Stimulated activated CD8-positive, alpha-beta memory T cell treated with anti-CD3 and anti-CD28 coated beads, Interleukin-12 subunit alpha, Interleukin-12 subunit beta, amount 100 ng/mL, for 24 hours (primary cell): Measurements from ENCODE around the gene DUSP18.
"Not testable (repeated sequence)": the region's sequence is repeated elsewhere in the genome, so short reads cannot be mapped to it uniquely, and the experiment has no call there.

ENCODE experiments used
- DNase-seq: peaks from one replicate; pipeline ENCODE4 v3.0.0-alpha.2; 2020; ENCODE audit errors: extremely low read depth

Gene DUSP18

DNA sequence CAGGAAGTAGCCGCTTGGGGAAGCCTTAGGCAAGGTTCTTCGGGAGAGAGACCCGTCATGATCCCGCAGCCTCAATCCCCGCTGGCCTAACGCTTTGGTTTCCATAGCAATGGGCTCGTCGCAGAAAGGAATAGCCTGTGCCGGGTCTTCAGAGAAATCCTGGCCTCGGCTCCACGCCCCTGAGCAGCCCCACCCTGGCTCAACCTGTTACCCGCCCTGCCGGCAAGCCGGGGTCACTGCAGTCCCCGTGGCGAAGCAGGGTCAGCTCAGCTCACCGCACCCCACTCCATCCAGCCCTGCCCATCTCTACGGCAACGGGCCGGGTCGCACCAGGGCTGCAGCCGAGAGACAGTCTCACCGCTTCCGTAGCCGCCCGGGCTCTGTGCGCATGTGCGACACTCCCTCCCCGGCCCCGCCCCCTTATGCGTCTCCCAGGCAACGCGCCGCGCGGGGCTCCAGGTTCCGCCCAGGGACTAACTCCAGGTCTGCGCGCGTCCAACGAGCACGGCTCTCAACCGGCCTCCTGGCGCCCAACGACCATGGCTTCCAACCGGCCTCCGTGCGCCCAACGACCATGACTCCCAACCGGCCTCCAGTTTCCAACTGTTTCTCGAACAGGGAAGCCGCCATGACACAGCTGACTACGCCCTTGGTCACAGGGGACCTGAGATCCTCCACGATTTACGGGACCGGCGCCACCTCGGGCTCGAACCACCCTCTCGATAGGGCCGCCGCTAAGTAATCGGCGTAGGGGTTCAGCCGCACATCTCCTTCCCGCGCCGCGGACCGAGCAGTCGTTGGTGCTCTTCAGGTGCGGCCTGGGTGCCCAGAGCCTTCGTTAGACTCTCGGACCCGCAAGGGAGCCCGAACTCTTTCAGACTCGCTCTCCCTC lies at the start of gene DUSP18:
Gene DUSP18, minus strand, starts transcription at position 382 of the 892 bp plus-strand sequence. CDS start 3,872 bp downstream, outside the sequence.
- peak; percentile 76 for DNase-seq

DNA sequence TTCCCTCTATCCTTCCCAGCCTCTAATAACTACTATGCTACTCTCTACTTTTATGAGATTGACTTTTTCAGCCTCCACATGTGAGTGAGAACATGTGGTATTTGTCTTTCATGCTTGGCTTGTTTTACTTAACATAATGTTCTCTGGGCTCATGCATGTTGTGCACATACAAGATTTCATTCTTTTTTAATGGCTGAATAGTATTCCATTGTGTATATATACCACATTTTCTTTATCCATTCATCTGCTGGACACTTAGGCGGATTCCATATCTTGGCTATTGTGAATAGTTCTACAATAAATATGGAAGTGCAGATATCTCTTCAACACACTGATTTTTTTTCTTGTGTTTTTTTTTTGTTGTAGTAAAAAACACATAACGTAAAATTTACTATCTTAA lies 46.4 kb upstream of the DUSP18 start:
- DNase-seq, result no peak

DNA sequence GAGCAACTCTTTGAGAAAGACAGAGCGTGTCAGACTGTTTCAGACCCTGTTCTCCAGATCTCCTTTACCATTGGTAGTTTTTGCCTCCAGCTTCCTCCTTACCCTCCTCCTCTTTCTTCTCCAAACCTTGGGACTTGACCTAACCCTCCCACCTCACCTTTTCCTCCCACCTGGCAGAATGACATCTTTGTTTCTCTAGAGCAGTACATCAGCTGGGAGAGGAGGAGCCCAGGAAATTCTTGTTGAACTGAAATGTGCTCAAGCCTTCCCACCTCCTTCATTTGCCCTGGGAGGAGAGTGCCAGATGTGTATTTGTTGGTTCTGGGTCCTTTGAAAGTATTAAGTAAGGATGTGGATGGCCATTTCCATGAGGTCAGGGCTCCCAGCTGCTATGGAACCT lies 44.4 kb upstream of the DUSP18 start:
- no peak for DNase-seq

DNA sequence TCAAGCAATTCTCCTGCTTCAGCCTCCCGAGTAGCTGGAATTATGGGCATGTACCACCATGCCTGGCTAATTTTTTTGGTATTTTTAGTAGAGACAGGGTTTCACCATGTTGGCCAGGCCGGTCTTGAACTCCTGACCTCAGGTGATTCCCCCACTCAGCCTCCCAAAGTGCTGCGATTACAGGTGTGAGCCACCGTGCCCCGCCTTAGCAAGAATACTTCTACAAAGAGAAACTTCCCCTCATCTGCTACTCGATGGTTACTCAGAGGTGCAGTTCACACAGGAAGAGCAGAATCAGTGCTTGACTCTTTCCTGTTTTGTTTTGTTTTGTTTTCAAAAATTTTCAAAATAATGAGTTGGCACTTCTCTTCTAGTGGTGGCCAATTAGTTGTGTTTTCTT lies 42.3 kb upstream of the DUSP18 start:
- not testable (repeated sequence) for DNase-seq

DNA sequence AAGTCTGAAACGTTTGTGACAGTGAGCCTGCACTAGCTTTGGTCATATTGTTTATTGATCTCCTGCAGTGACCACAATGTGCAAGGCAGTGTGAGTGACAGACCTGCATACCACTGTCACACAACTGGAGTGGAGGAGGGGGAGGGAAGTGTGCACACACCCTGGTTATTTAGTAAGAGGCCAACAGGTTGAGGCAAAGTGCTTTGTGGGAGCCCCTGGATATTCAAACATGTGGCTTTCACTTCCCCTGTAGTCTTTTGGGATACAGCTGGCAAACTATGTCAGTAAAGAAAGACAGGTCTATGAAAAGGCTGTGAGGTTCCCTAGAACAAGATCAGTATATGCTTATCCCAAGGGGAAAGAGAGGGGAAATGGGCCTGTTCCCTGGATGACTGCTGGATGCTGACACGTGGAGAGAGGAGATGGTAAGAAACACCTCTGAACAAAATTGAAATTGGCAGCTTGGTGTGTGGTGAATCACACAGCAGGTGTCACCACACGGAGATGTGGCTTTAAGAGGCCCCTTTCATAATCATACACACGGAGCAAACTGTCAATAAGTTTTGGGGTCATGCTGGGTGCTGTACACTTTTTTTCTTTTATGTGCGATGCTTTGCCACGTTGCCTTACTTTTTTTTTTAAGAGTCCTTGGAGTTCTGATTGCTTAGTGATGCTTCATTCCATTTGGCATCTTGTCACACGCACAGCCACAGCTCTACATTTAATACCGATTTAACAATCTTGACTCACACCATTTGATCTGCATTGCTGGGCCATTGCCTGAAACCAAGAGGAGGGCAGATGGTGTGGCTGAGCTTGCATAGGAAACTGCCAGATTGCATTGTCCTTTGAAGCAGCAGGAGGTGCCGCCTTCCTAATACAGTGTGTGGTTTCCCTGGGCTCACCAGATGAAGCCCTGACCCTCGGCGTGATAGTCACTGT lies 38.3 kb upstream of the DUSP18 start:
- DNase-seq, result no peak

DNA sequence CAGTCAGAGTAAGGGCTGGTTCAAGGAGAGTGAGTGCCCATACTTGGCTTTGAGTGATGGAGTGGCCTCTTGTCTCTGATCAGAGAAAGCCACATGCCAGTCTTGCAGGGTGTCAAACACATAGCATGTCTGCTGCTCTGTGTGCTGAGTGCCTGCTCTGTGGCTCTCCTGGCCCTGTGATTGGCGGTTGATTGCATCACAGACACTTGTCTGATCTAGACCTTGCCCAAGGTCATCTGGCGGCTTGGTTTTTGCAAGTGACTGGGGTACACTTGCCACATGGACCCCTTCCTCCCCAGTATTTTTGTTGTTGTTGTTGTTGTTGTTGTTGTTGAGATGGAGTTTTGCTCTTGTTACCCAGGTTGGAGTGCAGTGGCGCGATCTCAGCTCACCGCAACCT lies 37.3 kb upstream of the DUSP18 start:
- DNase-seq, result no peak

DNA sequence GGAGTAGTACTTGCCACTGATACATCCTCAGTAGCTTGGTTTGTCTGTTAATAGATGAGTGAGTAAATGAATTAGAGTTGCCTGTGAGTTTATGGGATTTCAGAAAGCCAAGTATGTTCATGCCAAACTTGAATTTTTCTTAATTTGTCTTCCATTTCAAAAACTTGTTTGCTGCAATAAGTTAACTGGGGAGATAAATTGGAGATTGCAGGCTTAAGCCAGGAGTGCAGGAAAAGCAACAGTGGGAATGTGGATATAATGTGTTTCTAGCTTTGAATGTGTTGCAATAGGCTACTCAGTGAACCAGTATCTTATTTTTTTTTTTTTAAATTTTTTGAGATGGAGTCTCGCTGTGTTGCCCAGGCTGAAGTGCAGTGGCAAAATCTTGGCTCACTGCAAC lies 35.2 kb upstream of the DUSP18 start:
- no peak for DNase-seq

DNA sequence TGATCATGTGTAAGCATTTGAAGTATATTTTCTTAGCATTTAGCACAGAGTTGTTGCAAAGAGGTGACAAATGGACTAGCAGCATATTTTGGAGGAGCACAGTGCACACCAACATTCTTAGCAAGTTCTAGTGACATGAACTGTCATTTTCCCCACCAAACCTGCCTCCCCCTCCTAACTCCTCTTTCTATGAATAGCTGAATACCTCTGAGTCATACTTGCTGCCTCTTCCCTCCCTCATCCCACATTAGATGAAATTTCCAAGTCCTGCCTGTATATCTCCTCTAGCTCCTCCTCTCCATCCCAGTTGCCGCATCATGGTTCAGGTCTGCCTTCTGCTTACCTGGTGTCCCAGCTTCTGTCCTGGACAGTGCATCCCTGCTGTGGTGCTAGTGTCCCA lies 34.2 kb upstream of the DUSP18 start:
- DNase-seq, result no peak

DNA sequence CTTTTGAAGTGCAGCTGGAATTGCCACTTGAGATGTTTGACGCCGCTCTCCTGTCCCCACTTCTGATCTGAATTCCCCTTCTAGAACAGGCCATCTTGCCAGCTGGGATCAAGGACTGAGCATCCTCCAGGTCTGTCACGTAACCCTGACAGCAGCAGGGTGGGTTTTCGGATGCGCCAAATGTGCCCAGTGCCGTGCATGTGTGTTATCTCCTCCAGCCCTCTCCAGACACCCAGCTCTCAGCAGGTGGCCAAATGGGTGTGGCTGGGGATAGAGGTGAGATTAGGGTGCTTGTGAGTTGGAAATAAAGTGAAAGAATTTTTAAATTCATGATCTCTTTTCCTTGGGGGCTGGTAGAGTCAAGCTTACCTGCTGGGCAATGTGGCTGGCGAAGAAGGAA lies 30.3 kb upstream of the DUSP18 start:
- no peak for DNase-seq

DNA sequence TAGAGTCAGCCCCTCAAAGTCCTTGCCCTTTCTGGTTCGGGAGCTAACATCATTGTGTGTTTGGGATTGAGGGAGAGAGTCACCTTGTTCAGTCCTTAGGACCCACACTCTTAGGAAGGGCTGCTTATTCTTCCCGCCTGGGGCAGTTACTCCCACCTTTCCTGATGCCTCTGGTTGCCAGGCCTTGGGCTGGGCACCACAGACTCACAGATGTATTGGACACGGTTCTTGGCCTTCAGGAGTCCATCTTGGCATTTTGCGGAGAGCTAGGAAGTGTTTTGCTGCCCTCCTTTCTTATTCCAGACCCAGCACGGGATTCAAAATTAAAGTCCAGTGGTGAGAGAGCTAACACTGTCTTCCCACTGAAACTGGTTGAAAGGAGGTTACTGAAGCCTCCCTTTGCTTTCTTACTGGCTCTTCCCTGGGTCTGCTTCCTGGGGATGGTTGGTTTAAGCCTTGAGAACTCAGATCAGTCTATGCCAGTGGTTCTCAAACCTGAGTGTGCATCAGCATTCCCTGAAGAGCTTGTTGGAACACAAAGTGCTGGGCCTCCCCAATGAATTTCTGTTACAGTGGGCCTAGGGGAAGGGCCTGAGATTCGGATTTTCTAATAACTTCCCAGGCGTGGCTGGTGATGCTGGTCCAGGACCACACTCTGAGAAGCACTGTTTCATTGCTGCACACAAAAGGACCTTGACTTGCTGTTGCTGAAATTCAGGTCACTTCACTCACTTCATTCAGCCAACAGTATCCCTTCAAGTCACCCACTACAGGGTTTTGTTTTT lies 28.4 kb upstream of the DUSP18 start:
- DNase-seq, result no peak

DNA sequence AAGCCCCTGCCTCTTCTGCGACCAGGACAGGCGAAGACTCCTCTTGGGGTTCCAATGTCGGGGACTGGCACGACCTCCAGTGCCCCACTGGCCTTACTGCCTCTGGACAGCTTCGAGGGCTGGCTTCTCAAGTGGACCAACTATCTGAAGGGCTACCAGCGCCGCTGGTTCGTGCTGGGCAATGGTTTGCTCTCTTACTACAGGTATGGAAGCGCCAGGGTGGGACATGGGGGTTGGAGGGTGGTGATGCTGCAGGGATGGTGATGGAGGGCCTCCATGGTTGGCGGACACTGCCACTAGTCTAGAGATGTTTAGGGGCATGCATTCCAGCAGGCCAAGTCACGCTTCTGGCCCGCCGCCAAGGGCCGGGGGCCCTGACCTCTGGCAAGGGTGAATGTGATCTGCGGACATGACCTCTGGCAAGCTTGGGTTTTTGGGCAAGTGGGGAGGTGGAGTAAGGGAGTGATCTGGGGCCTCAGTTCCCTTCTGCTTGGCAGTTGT lies 27.7 kb upstream of the DUSP18 start:
- no peak for DNase-seq

DNA sequence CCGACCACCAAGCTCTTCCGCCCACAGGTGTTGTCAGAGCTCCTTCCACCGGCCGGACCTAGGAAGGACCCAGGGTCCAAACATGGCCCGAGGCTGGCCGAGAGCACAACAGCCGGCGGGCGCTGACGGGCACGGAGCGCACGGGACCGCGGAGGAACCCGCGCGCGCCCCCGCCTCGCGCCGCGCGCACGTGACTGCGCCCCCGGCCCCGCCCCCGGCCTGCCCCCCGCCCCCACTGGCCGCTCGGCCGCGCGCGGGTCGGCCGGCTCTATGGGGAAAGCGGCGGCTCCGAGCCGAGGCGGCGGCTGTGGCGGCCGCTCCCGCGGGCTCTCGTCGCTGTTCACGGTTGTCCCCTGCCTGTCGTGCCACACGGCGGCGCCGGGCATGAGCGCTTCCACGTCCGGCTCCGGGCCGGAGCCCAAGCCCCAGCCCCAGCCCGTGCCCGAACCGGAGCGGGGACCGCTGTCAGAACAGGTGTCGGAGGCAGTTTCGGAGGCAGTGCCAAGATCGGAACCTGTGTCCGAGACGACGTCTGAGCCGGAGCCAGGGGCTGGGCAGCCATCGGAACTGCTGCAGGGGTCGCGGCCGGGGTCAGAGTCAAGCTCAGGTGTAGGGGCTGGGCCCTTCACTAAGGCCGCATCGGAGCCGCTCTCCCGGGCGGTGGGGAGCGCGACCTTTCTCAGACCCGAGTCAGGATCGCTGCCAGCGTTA lies 27.1 kb upstream of the DUSP18 start, which contains the start of gene OSBP2:
Gene OSBP2, plus strand, starts transcription at position 235 of the 711 bp plus-strand sequence. Its CDS starts 36 bp downstream, at position 271.
- DNase-seq, result no peak

DNA sequence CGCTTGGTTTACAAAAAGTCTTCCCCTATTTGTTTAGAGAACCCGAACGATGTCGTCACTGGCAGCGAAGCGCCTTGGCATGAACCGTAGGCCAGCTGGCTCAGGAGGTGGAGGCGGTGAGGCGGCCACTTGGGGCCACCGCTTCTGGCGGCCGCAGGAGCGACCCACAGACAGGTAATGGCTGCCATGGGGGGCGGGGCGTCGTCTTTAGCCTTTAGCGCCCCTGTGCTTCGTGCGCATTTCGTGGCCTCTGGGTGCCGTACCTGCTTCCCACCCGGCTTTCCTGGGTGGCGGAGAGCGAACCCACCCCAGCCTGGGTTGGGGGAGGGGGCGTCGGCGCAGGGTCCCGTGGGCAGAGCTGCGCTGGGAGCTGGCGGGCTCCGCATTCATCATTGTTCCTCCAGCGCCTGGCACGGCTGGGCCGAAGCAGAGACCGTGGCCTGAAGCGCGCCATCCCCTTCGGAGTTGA lies 26.5 kb upstream of the DUSP18 start:
- no peak for DNase-seq

DNA sequence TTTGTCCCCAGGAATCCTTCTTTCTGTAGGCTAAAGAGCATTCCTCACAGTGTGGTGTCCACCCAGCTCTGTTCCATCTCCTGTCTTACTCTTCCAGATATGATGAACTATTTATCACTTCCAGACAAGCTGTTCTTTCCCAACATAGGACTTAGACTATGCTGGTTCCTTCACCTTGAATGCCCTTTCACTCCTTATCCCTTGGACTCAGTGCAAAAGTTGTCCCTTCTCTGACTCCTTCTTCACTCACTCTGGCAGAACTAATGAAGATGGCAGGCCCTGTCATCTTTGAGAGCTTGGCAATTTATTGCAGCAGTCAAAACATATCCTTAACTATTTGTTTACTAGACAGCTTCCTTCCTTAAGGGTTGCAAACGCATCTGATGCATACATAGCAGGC lies 23.5 kb upstream of the DUSP18 start:
- no peak for DNase-seq

DNA sequence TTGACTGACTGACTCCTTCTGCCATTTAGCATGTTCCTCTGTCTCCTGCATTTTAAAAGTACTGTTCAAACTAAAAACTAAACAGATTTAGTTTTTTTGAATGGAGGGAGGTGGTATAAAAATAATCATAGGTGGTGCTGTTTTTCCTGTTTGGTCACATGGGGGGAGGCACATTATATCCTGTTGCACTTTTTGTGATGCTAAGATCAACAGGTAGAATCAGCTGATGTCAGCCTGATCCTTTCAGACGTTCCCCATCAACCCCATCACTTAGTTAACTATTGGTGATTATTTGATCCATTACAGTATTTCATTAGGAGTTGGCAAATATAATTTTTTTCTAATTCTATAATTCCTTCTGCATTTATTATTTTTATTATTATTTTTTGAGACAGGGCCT lies 21.9 kb upstream of the DUSP18 start:
- no peak for DNase-seq

DNA sequence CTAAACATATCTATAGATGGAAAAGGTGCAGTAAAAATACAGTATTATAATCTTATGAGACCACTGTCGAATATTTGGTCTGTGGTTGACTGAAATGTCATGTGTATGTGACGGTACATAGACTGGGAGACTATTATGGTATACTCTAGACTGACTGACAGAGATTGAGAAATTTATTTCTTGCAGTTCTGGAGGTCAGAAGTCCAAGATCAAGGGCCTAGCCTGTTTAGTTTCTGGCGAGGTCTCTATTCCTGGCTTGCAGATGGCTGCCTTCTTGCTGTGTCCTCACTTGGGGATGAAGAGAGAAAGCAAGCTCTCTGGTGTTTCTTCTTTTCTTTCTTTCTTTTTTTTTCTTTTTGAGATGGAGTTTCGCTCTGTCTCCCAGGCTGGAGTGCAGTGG lies 19.7 kb upstream of the DUSP18 start:
- DNase-seq, result no peak

DNA sequence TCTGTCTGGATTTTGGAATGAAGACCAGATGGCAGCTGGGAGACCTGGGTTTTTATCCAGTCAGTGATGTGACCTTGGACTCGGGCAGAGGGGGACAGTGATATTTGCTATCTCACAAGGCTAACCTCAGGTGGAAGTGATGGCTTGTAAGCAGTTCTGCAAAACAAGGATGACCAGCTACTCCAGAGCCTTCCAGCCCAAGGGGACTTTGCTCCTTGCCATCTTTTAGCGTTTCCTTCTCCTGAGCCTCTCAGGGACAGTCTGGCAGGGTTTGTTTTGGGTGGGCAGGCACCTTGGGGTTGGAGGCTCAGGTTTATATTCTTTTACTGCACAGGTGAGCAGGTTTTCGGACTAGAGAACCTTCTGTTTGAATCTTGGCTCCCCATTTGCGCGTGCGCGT lies 17.5 kb upstream of the DUSP18 start:
- no peak for DNase-seq

DNA sequence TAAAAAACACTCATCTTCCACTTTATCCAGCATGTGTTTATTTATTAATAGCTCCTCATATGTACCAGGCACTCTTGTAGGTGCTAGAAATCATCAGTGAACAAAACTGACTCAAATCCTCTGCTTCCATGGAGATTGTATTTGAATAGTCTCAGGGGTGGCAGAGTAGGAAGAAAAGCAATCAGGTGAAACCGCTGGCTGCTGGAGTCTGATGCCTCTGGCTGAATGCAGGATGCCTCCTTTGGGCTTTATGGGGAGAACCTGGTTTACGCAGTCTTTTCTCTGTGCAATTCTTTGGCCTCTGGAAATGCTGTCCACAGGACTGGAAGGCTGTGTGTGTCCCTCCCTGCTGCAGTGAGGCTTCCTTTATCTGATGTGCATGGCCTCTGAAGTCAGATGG lies 14.2 kb upstream of the DUSP18 start:
- no peak for DNase-seq

DNA sequence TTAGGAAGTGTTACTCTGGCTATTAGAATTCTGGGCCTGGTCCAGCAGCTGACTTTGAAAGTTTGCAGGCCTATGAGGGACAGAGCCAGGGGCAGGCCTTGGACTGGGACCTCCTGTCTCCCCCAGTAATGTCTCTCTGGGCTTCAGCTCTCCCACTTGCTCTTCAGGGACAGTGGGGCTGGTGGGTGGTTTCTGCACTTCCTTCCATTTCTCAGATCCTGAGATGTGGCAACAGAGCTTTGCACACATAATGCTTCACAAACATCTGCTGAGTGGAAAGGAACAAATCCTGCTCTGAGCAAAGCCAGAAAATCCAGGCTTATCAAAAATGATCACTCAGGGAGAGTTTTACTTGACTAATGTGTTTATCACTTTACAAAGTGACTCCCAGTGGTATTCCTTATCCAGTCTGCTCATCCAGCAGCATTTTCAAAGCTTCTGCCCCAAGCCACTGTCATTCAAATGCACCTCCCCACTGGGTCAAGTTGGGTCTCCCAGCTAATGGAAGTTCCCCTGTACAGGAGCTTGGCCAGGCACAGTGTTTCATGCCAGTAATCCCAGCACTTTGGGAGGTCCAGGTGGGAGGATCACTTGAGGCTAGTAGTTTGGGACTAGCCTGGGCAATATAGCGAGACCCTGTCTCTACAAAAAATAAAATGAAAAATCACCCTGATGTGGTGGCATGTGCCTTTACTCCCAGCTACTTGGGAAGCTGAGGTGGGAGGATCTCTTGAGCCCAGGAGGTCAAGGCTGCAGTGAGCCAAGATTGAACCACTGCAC lies 13.5 kb upstream of the DUSP18 start:
- DNase-seq, result no peak
